DOHH2 (cell line): ENCODE data around the gene MED26.

ENCODE experiments used
- CTCF ChIP-seq: fragments of 200-600 bp; sonication (generic); IDR thresholded peaks from one replicate; pipeline ENCODE4 v1.5.1; 2014; ENCODE audit warnings: antibody characterized with exemption, mild to moderate bottlenecking, low read depth, low read length; ENCODE audit not compliant: poor library complexity, severe bottlenecking
- EZH2phosphoT487 ChIP-seq: fragments of 200-600 bp; sonication (generic); IDR thresholded peaks from 2 replicates; pipeline ENCODE4 v1.6.1; 2017; ENCODE audit warnings: borderline replicate concordance, mild to moderate bottlenecking, antibody characterized with exemption, low read length, moderate library complexity, mixed read lengths

DNA sequence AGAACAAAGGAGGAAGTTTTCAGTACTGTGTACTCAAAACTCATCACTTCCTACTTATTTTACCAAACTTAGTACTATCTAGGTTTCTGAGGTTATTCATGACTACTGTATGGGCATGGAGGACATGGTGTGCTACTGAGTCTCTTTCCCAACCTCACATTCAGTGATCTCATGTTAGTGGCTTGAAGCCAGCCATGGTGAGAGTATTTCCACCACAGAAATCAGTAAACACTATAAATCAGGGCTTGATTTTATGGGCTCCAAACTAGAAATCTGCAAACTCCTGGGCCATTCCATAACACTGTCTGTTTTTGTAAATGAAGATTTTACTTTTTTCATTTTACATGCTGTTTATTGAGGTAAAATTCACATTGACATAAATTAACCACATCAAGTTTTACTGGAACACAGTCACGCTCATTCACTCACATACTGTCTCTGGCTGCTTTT lies 19.7 kb downstream of the MED26 start:
- TF ChIP-seq CTCF (no peak), EZH2phosphoT487 (no peak)
